NCI-H446 (cell line): ENCODE measurements around the gene CDH8.

Source experiments
- DNase-seq, 2 experiments: peaks; one replicate each; lab custom pipeline; 2025; lab: John Stamatoyannopoulos, UW

Gene CDH8

GRCh38 chr16:61934601-61935000 is 101.6 kb downstream of the CDH8 start:
- no peak for DNase-seq

DNA sequence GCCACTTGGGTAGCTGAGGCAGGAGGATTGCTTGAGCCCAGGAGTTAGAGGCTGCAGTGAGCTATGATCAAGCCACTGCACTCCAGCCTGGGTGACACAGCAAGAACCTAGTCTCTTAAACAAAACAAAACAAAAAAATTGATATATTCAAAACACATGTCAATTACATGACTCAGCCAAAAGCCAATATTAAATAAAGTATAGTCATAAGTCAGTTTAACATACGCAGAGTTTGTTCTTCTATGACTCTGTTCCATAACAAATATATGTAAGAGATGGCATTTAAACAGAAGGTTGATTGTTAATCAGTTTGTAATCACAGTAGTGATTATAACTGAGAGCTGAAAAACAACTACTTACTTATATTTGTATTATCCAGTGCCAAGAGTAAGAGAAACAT is 106.5 kb downstream of the CDH8 start:
- no peak for DNase-seq

DNA sequence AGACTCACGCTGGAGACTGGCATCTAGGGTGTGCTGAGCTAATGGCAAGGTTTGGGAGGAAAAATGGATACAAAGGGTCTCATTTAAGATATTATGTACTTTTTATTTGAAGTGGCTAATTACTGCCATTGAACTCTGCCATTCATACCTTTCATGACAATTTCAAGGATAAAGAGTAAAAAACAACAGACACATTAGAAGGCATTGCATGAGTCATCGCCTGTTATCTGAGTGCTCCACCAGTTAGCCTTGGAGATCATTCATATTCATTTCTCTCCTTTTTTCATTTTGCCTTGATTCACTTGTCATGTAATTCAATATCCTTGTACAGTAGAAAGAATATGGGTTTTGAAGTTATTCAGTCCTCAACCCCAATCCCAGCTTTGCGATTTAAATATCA is 109.5 kb downstream of the CDH8 start:
- DNase-seq = no peak

GRCh38 chr16:61923629-61924028 is 112.6 kb downstream of the CDH8 start:
- DNase-seq = no peak

DNA sequence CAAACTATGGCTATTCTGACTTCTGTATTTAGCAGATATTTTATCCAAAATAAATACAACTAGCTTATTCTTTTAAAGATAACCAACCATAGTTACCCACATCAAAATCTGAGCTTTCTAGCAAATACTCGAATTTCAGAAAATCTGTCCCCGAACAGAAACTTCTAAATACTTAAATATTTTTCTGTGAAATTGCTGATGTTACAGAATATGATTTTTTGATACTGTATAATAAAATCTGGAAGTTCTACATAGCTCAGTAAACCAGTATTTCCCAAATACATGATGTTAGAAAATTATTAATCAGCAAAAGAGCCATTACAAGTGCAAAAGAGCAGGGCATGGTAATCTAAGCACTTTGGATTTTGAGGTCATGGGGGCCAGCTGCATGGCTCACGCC is 114.9 kb downstream of the CDH8 start:
- no peak for DNase-seq

- peak in 1 of 2 experiments; percentile 7 for DNase-seq
Measured at GRCh38 chr16:61917865-61918826, 118.1 kb downstream of the CDH8 start.

DNA sequence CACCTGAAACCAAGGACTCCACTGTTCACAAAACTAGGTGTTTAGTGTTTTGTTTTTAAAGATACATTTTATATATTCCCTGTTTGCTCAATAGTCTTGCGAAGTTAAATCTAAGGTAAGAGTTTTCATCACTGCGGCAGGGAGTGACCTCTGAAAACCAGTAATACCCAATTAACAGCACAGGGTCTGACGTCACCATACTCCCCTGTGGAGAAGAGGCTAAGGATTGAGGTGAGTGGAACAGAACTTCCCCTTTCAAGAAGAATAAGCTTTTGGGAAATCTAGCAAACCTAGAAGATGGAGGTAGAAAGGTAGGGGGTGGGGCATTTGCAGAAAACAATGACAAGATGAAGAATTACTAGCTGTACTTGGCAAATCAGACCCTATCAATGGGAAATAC is 120.7 kb downstream of the CDH8 start:
- no peak for DNase-seq

DNA sequence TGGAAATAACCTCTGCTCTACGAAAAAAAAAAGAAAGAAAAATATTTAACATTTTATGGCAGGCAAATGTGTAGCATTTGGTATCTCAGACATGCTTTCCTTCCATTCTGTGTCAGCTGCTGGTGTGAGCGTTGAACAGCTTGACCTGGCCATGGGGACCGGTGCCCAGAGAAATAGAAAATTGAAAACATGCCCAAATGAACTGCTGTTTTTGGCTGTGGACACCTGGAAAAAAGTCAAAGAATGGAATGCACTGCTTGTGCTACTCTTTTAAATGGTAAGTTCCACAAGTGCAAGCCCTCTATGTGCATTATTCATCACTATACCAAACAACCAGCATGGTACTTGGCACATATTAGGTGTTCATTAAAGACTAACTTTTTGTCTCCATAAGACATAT is 127.2 kb downstream of the CDH8 start:
- peak in 1 of 2 experiments; percentile 9 for DNase-seq

DNA sequence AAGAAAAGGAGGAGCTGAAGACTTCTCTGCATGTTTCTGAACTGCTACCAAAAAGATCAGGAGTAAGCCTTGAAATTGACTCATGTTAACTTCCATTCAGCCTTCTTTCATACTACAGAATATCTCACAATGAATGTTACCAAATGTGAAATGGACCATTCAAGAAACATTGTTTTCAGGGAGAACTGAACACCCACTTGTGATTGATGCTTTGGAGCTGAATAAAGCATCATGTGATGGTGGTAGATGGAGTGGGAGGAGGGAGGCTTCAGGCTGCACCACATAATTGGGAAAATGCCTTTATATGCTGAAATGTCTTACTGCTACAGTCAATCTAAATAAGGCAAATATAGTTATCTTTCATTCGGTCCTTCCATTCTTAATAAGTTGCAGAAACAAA is 127.8 kb downstream of the CDH8 start:
- DNase-seq = no peak

- no peak for DNase-seq
Measured at GRCh38 chr16:61901689-61902088, 134.5 kb downstream of the CDH8 start.

DNA sequence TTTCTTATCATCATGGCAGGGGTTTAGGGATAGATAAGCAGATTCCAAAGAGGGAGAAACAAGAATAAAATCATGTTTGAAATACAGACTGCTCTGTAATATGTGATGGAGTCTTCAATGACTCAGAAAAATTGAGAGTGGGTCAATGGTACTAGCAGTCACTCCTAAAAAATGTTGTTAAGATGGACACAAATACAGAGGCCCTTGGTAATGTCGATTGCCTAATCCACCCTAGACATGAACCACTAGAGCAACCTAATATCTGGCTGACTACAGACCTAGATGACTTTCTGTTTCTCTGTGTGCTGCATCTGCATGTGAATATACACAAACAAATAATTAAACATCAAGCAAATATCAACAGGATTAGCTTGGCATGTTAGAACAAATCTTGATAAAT is 135.8 kb downstream of the CDH8 start:
- no peak for DNase-seq

DNA sequence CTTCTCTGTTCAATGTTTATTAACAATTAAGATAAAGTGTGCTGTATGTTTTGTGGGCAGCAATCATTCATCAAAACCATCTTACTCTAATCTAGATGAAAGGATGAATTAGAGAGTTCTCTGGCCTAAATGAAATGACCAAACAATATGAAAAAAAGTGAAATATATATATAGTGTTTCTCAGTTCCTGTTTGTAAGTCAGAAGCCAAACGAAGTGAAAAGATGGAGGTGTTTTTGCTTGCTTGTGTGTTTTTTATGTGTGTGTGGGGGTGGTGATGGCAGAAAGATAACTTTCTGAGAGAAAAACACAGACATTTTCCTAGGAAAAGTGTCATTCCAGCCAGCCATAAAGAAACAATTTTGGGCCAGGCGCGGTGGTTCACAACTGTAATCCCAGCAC is 138.6 kb downstream of the CDH8 start:
- no peak for DNase-seq

DNA sequence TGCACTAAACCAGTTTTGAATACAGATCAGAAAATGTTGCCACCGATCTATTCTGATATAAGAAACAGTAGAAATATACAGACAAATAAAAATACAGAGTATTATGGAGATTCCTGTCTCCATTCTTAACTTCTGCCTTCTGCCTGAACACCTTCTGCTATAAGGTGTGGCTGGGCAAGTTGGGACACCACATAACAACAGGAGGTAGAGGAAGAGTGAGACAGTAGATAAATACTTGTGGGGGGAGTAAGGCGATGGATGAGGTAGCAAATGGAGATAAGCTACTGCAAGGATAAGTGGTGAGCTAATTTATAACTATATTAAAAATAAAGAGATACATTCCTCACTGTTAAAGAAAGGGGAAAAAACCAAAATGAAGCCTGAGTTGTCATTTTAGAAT is 143.7 kb downstream of the CDH8 start:
- no peak for DNase-seq

GRCh38 chr16:61891460-61891859 is 144.8 kb downstream of the CDH8 start:
- no peak for DNase-seq

DNA sequence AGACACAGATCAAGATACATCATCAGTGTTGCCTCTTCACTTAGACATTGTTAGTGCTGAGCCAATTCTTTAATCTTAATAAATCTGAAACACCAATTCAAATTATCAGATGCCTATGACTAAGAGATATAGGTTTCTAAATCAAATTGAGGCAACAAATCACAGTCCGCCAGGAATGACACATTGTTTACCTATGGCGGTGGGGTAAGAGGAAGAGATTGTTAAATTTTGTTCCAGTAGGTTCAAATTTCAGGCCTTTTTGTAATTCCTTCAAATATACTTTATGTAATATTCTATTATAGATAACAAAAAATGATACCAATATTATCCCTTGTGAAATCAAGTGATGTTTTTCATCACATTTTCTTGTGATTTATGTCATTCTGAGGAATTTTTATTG is 145.9 kb downstream of the CDH8 start:
- DNase-seq = no peak

DNA sequence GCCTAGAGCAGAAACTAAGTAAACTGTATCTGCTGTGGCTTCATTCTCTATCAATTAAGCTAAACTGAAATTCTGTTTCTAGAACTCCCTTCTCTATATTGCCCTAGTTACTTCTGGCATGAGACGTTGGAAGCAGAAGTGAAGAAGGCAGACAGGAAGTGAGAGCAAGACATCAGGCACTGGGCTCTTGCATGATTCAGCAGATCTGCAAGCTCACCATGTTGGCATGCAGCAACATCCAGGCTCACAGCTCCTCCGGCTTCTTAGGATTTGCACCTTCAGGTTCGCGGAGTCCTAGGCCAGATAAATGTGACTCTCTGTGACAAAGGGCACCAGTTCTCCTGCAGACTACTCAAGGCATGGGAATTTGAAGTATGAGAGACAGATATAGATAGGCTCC is 148.3 kb downstream of the CDH8 start:
- no peak for DNase-seq

DNA sequence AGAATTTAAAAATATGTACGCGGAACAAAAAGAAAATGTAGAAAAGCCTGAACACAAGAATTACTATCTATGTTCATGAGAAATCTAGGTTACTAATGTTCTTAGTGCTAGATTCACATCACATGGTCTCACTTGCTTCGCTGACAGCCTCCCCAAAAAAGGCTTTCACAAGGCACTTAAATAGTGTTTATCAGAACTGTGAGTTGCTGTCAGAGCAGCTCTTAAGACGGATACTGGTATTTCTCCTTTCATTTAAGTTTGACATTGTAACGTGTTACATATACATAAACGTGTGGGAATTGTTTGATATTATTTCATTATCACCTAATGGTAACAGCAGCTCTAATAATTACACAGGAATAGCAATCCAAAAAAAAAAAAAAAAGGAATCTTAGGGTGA is 150.9 kb downstream of the CDH8 start:
- no peak for DNase-seq

DNA sequence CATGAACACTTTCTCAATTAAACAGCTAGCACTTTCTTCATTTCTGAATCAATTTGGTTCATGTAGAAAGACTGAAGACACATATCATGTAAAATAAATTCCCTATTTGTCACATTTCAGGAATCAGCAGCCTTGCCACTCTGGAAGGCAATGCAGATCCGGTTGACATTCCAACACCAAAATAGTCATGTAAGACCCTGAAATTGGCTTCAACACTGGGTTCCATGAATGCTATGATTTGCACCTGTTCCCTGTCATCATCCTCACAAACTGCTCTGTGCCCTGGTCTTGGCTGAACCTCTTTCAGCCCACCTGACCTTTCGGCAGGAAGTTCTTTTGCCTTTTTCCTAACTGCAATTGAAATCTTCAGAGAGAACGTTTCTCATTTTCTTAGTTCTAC is 156.9 kb downstream of the CDH8 start:
- no peak for DNase-seq

DNA sequence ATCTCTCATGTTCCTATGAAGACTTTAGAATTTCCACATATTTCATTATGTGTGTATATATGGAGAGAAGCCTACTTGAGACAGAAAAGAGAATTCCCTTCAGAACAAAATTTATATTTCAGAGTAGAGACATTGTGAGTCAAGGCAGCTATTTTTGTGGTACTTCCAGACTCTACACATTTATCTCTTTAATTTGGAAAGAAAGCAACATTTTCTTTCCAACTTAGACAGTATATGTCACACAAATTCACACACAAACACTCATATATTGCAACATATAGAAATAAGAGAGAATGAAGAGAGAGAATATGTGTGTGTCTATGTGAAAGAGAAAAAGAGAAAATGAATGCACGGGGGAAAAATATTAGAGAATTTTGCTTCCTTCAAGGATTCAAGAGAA is 158.8 kb downstream of the CDH8 start:
- no peak for DNase-seq

DNA sequence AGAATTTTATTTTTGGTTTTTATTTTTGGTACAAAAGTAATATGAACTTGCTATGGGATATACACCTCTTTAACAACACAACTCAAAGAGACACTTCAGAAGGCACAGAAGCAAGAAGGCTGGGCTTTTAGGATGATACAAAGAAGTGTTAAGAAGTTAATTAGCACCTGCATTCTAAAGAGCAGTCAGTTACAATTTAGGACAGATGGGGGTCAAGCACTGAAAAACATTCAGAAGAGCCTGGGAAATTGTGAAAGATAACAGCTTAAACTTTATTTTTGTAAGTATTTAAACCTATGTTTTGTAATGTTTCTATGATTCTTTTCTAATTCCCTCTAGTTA is 163.5 kb downstream of the CDH8 start:
- DNase-seq = no peak

- DNase-seq = no peak
Measured at GRCh38 chr16:61871837-61872777, 164.1 kb downstream of the CDH8 start.

DNA sequence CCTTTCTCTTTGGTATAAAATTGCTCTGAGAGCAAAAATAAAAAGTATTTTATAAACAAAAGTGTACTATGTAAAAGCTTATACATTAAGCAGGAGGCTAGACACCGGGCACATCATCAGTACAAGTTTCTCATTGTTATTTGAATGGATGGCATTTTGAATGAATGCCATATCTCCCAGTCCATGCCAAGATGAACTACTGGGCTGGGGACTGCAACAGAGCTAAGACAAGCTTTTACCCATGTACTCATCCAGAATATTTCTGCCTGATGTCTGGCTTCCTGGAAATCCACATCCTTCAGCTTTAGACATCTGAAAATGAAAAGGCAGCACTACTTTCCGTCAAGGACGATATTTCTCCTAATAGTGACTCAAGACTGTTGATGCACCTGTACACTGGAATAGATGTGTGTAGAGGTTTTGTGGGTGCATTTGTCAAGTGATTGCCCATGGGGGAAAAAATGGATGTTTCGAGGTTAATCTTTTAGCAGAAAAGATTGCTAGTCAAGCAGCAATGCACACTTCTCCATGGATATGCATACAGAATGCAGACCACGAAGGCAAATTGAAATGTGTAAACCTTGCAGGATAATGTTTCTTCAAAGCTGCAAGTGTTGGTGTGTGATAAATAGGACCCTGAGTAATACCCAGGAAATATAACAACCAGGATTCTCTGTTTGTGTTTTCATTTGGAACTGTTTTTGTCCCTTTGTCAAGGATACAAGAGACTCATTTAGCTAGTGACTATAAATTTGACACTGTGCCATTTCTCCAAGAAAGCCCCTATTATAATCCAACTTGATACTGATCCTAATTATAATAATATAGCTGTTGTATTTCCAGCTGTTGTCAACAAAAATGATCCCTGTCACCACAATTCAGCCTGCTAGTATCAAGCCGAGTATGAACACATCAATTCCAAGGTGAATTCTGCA is 173.8 kb downstream of the CDH8 start:
- DNase-seq = no peak
